BJ (cell line): ENCODE measurements around the gene PTPN7. TPM values are rescaled to one million over a fixed set of nuclear protein-coding genes. Genes with fewer than 3 reads are reported as not detected.
"Not testable (repeated sequence)": the region's sequence is repeated elsewhere in the genome, so short reads cannot be mapped to it uniquely, and the experiment has no call there.

Experiments
- CTCF ChIA-PET: fragments of 350-600 bp; formaldehyde crosslinking; extraction: SDS; loops from one replicate; lab custom pipeline; 2021; ENCODE audit warnings: antibody characterized with exemption, inconsistent platforms; lab: Yijun Ruan, JAX
- POLR2A ChIA-PET: fragments of 300-600 bp; sonication (Branson Sonifier 250); formaldehyde crosslinking; extraction: SDS; loops from one replicate; lab custom pipeline; 2021; ENCODE audit warnings: antibody characterized with exemption; lab: Charles Lee
- DNase-seq: peaks from one replicate; pipeline ENCODE4 v3.0.0-alpha.2; 2011; ENCODE audit warnings: low read depth
- H3K27me3 ChIP-seq: 2 replicates; pipeline ENCODE4 v1.6.0; 2011; ENCODE audit warnings: low read length; ENCODE audit not compliant: control insufficient read depth, insufficient read depth
- H3K36me3 ChIP-seq: 2 replicates; pipeline ENCODE4 v1.5.1; 2011; ENCODE audit warnings: low read length; ENCODE audit not compliant: control insufficient read depth, insufficient read depth
- H3K4me3 ChIP-seq: 2 replicates; pipeline ENCODE4 v1.5.1; 2011; ENCODE audit warnings: low read depth, mild to moderate bottlenecking, control low read depth, low read length
- CTCF ChIP-seq: IDR thresholded peaks from 2 replicates; pipeline ENCODE4 v1.5.1; 2011; ENCODE audit warnings: low read depth, mild to moderate bottlenecking, control low read depth, inconsistent platforms, low read length, moderate library complexity; ENCODE audit not compliant: insufficient read depth
- polyA plus RNA-seq: library from polyadenylated mRNA; depleted of rRNA; stranded (reverse); fragments of >200 nt; gene quantifications from 2 replicates; pipeline ENCODE4 v1.2.3, GENCODE V29; 2011

The PTPN7 gene
- polyA plus RNA-seq, 1 experiment = not detected

- no peak overlapping the region for H3K4me3 ChIP-seq
- H3K36me3 ChIP-seq = no peaks in the 10 kb centered on the region
- POLR2A ChIA-PET = no interaction called here
- no peak for TF ChIP-seq CTCF
- CTCF ChIA-PET = interaction anchor here (0.6 kb wide), 1 partner anchor 89 kb away, joined by 3 read pairs; no protein-coding TSS in a partner anchor
- peaks cover 11% of the 10 kb centered on the region for H3K27me3 ChIP-seq
- no peak for DNase-seq
Observed at GRCh38 chr1:202148391-202148790, 12.0 kb downstream of the PTPN7 start.

GRCh38 chr1:202146993-202147392, 13.4 kb downstream of the PTPN7 start:
- POLR2A ChIA-PET = no interaction called here
- Histone ChIP-seq H3K4me3 (no peak overlapping the region), H3K27me3 (peaks cover 8% of the 10 kb centered on the region), H3K36me3 (no peaks in the 10 kb centered on the region)
- no peak for DNase-seq
- CTCF ChIA-PET = interaction anchor here (1.3 to 1.6 kb wide), 2 partner anchors 8 to 38 kb away, joined by 4 read pairs; no protein-coding TSS in a partner anchor
- no peak for TF ChIP-seq CTCF

- no peak overlapping the region for H3K4me3 ChIP-seq
- no peak for DNase-seq
- no peak for TF ChIP-seq CTCF
- no peaks in the 10 kb centered on the region for H3K36me3 ChIP-seq
- POLR2A ChIA-PET = no interaction called here
- CTCF ChIA-PET = interaction anchor here (0.7 to 1.6 kb wide), 5 partner anchors 8 to 46 kb away, joined by 3 to 4 read pairs (median 4); partner anchors contain the start of gene PTPN7
- peaks cover 8% of the 10 kb centered on the region for H3K27me3 ChIP-seq
Observed at GRCh38 chr1:202146279-202146678, 14.1 kb downstream of the PTPN7 start.

- CTCF ChIA-PET = interaction anchor here (0.7 to 1.6 kb wide), 4 partner anchors 9 to 47 kb away, joined by 3 to 4 read pairs (median 4); partner anchors contain the start of gene PTPN7
- POLR2A ChIA-PET, H3K36me3 ChIP-seq, H3K4me3 ChIP-seq, DNase-seq, H3K27me3 ChIP-seq: not testable (repeated sequence)
Observed at GRCh38 chr1:202145744-202146140, 14.7 kb downstream of the PTPN7 start.

GRCh38 chr1:202145068-202145743, 15.2 kb downstream of the PTPN7 start:
- H3K27me3 ChIP-seq = peaks cover 4% of the 10 kb centered on the region
- H3K36me3 ChIP-seq = no peaks in the 10 kb centered on the region
- peak overlapping the region; percentile 76 for H3K4me3 ChIP-seq
- DNase-seq = no peak
- no peak for TF ChIP-seq CTCF
- CTCF ChIA-PET = interaction anchor here (0.7 to 1.6 kb wide), 5 partner anchors 10 to 48 kb away, joined by 3 to 4 read pairs (median 3); partner anchors contain the start of genes LGR6 and PTPN7
- POLR2A ChIA-PET = no interaction called here
